Measurements from ENCODE around the gene LAMA2.

- no peak for TF ChIP-seq MXI1 (conservative IDR thresholded peaks at IDR 0.05; ENCODE audit: poor library complexity, severe bottlenecking)
- TF ChIP-seq, protein P1, sequence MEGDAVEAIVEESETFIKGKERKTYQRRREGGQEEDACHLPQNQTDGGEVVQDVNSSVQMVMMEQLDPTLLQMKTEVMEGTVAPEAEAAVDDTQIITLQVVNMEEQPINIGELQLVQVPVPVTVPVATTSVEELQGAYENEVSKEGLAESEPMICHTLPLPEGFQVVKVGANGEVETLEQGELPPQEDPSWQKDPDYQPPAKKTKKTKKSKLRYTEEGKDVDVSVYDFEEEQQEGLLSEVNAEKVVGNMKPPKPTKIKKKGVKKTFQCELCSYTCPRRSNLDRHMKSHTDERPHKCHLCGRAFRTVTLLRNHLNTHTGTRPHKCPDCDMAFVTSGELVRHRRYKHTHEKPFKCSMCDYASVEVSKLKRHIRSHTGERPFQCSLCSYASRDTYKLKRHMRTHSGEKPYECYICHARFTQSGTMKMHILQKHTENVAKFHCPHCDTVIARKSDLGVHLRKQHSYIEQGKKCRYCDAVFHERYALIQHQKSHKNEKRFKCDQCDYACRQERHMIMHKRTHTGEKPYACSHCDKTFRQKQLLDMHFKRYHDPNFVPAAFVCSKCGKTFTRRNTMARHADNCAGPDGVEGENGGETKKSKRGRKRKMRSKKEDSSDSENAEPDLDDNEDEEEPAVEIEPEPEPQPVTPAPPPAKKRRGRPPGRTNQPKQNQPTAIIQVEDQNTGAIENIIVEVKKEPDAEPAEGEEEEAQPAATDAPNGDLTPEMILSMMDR (IDR thresholded peaks at IDR 0.05; ENCODE audit: poor library complexity, severe bottlenecking), result no peak
Observed at GRCh38 chr6:129175066-129175465, 292.1 kb downstream of the LAMA2 start.
